ENCODE data around the gene MAML2.

DNA sequence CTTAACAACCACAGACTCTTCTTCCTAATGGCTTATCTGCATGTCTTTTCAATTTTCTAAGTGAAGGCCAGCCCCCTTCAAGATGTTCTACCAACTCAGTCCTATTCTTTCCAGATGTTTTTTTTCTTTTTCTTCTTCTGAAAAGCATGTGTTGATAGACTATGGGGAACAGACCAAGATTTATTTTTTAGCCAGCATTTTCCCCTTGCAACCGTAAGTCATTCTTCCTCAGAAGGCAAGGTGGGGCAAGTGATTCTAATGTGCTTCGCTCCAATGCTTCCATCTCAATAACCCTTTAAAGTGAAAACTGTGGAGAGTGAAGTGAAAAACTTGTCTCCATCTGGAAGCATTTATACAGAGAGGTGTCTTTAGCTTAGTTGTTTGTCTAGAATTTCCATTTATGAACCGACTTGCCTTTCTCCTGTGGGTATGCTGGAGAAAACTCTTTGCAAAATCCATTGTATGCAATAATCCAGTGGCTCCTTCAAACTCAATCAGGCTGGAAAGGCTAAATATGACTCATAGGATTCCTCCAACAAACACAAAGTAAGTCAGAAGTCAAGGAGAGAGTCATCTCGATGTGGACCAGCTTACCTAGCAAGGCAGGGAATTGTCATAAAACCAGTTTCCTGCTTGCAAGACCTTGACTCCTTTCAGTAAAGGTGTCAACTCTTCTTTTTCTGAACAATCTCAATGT lies 83.7 kb downstream of the MAML2 start:
- TF ChIP-seq EZH2 (IDR thresholded peaks at IDR 0.05; ENCODE audit: low read depth, unreplicated experiment) (no peak), EZH2phosphoT487 (IDR thresholded peaks at IDR 0.05; ENCODE audit: unreplicated experiment) (no peak), POLR2AphosphoS5 (IDR thresholded peaks at IDR 0.05; ENCODE audit: low read depth) (no peak)
- TF ChIP-seq, protein P1, sequence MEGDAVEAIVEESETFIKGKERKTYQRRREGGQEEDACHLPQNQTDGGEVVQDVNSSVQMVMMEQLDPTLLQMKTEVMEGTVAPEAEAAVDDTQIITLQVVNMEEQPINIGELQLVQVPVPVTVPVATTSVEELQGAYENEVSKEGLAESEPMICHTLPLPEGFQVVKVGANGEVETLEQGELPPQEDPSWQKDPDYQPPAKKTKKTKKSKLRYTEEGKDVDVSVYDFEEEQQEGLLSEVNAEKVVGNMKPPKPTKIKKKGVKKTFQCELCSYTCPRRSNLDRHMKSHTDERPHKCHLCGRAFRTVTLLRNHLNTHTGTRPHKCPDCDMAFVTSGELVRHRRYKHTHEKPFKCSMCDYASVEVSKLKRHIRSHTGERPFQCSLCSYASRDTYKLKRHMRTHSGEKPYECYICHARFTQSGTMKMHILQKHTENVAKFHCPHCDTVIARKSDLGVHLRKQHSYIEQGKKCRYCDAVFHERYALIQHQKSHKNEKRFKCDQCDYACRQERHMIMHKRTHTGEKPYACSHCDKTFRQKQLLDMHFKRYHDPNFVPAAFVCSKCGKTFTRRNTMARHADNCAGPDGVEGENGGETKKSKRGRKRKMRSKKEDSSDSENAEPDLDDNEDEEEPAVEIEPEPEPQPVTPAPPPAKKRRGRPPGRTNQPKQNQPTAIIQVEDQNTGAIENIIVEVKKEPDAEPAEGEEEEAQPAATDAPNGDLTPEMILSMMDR (conservative IDR thresholded peaks at IDR 0.05; ENCODE audit: low read depth in 2 of 2), result no peak
- TF ChIP-seq, protein P2, sequence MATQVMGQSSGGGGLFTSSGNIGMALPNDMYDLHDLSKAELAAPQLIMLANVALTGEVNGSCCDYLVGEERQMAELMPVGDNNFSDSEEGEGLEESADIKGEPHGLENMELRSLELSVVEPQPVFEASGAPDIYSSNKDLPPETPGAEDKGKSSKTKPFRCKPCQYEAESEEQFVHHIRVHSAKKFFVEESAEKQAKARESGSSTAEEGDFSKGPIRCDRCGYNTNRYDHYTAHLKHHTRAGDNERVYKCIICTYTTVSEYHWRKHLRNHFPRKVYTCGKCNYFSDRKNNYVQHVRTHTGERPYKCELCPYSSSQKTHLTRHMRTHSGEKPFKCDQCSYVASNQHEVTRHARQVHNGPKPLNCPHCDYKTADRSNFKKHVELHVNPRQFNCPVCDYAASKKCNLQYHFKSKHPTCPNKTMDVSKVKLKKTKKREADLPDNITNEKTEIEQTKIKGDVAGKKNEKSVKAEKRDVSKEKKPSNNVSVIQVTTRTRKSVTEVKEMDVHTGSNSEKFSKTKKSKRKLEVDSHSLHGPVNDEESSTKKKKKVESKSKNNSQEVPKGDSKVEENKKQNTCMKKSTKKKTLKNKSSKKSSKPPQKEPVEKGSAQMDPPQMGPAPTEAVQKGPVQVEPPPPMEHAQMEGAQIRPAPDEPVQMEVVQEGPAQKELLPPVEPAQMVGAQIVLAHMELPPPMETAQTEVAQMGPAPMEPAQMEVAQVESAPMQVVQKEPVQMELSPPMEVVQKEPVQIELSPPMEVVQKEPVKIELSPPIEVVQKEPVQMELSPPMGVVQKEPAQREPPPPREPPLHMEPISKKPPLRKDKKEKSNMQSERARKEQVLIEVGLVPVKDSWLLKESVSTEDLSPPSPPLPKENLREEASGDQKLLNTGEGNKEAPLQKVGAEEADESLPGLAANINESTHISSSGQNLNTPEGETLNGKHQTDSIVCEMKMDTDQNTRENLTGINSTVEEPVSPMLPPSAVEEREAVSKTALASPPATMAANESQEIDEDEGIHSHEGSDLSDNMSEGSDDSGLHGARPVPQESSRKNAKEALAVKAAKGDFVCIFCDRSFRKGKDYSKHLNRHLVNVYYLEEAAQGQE (IDR thresholded peaks at IDR 0.05; ENCODE audit: unreplicated experiment), result no peak

All from GM23338 (cell line).